Uterus (tissue), 4 donors: ENCODE results near the gene CEMIP. TPM values are rescaled to one million over a fixed set of nuclear protein-coding genes. Genes with fewer than 3 reads are reported as not detected.

Experiments used
- DNase-seq, 2 donors: peaks; one replicate each; pipeline ENCODE4 v3.0.0-alpha.2; 2019 to 2020
- H3K27ac ChIP-seq, 2 donors: fragments of 200-600 bp; sonication (generic); 1 replicate in 1 of 2; 2 replicates in 1 of 2; pipeline ENCODE4 v1.5.1; 2016 to 2018
- H3K27me3 ChIP-seq, 2 donors: fragments of 200-600 bp; sonication (generic); one replicate each; pipeline ENCODE4 v1.5.1; 2018 to 2019; ENCODE audit warnings: control low read depth in 1 of 2
- H3K36me3 ChIP-seq, 2 donors: fragments of 200-600 bp; sonication (generic); one replicate each; pipeline ENCODE4 v1.5.1; 2019; ENCODE audit warnings: control low read depth in 1 of 2
- H3K4me1 ChIP-seq, 2 donors: fragments of 200-600 bp; sonication (generic); one replicate each; pipeline ENCODE4 v1.5.1; 2018 to 2019; ENCODE audit warnings: control low read depth in 1 of 2
- H3K4me3 ChIP-seq, 2 donors: fragments of 200-600 bp; sonication (generic); 1 replicate in 1 of 2; 2 replicates in 1 of 2; pipeline ENCODE4 v1.5.1; 2018 to 2019; ENCODE audit warnings: mild to moderate bottlenecking in 1 of 2
- H3K9me3 ChIP-seq, 2 donors: fragments of 200-600 bp; sonication (generic); one replicate each; pipeline ENCODE4 v1.5.1; 2019; ENCODE audit warnings: control low read depth in 1 of 2
- CTCF ChIP-seq, 4 experiments: fragments of 200-600 bp in 2 of 4; fragments of 450-650 bp in 2 of 4; sonication (generic) in 2 of 4; IDR thresholded peaks; one replicate each; pipeline ENCODE4 v1.5.1; 2016 to 2019; ENCODE audit warnings: antibody characterized with exemption in 4 of 4, mild to moderate bottlenecking in 2 of 4, moderate library complexity in 1 of 4
- POLR2A ChIP-seq, 2 donors: fragments of 450-650 bp; IDR thresholded peaks; one replicate each; pipeline ENCODE4 v1.6.1; 2016; ENCODE audit warnings: antibody characterized with exemption in 2 of 2, mild to moderate bottlenecking in 1 of 2, moderate library complexity in 1 of 2
- intact Hi-C: fragments of 100-400 bp; cut with DNase I; formaldehyde crosslinking; loops from one replicate; pipeline ENCODE4 v1.15.1; 2023; ENCODE audit warnings: low total_unique reads
- total RNA-seq, 4 donors: library from RNA; depleted of rRNA in 3 of 4; stranded (reverse); fragments of >200 nt in 3 of 4; gene quantifications; one replicate each; pipeline versions ENCODE4 v1.1.0 to v1.2.4, GENCODE V29; 2014 to 2023
- donor health status: DM: yes; HTN: yes; CAD: no.

Gene CEMIP
- total RNA-seq, 4 donors from 2014 or later, result under 0.01 to 1.9 (median 1.1) TPM

DNA sequence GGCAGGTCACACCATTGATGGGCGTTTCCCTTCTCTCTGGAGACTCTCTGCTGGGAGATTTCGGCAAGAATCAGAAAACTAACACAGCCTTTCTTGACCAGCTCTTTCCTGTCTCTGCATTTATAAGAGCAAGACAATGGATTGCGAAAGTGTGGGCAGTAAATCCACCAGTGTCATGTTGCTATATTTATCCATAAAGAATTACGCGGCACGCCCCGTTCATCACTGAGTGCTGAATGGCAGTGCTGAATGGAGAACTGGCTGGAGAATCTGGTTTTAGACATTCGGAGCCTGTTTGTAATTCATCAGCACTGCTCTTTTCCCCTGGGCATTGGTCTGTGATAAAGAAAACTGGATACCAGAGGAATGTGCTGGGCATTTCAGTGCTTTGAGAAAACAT lies 2.0 kb upstream of the CEMIP start:
- intact Hi-C loops, result loop anchor here (5.0 kb wide), 1 partner anchor 325 kb away; no protein-coding TSS in a partner anchor
- Histone ChIP-seq H3K27me3 (no peaks in the 10 kb centered on the region), H3K36me3 (no peaks in the 10 kb centered on the region), H3K9me3 (no peaks in the 10 kb centered on the region), H3K27ac (no peak overlapping the region), H3K4me1 (peaks cover 0 to 14% of the 10 kb centered on the region in 2 donors), H3K4me3 (no peak overlapping the region)
- TF ChIP-seq CTCF (IDR thresholded peaks at IDR 0.05) (no peak), POLR2A (IDR thresholded peaks at IDR 0.05) (no peak)
- peak in 1 of 2 donors; percentile 45 for DNase-seq

DNA sequence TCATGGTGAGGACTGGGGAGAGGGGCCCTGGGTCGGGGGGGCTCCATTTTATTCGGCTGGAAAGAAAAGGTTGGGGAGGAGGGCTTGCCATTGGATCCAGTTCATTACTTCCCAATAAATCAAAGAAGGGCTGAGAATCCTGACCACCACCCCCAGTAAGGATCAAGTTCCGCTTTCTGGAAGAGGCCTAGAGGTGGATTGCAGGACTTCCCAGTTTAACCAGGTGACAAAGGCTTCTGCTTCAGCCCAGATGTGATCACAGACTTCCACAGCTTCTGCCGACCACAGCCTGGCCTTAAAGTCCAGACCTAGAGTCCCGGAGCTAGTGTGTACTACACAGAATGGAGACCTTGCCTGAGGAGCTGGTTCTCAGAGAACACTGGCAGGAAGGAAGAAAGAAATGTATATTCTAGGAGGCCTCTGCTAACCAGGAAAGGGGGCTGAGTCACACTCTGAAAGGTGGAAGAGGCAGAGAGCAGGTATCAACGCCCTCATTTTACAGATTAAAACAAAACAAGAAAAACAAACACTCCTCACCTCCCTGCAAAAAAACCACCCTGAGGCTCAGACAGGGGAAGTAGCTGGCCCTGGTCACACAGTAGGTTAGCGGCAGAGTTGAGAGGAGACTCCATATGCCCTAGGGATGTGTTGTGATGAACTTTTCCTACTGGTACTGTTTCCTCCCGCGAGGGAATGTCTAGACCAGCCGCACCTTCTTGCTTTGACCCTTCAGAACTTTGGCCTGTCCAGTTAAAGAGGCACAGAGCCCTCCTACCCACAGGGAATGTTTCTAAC lies 1.1 kb upstream of the CEMIP start:
- Histone ChIP-seq H3K27ac (no peak overlapping the region), H3K4me1 (peaks cover 0 to 14% of the 10 kb centered on the region in 2 donors), H3K4me3 (no peak overlapping the region), H3K36me3 (no peaks in the 10 kb centered on the region), H3K9me3 (no peaks in the 10 kb centered on the region), H3K27me3 (no peaks in the 10 kb centered on the region)
- no peak for TF ChIP-seq CTCF (IDR thresholded peaks at IDR 0.05)
- no peak for TF ChIP-seq POLR2A (IDR thresholded peaks at IDR 0.05)
- no peak for DNase-seq
- intact Hi-C loops, result loop anchor here (5.0 kb wide), 1 partner anchor 326 kb away; no protein-coding TSS in a partner anchor

- TF ChIP-seq CTCF (IDR thresholded peaks at IDR 0.05), result no peak
- TF ChIP-seq POLR2A (IDR thresholded peaks at IDR 0.05), result no peak
- Histone ChIP-seq H3K36me3 (no peaks in the 10 kb centered on the region), H3K4me3 (peak overlapping the region in 1 of 2 donors; percentile 31), H3K27me3 (no peaks in the 10 kb centered on the region), H3K9me3 (no peaks in the 10 kb centered on the region), H3K4me1 (peaks cover 0 to 14% of the 10 kb centered on the region in 2 donors), H3K27ac (no peak overlapping the region)
- intact Hi-C loops, result loop anchor here (5.0 kb wide), 1 partner anchor 326 kb away; no protein-coding TSS in a partner anchor
- no peak for DNase-seq
These were observed 578 bp upstream of the CEMIP start for GRCh38 chr15:80778621-80778963.

- Histone ChIP-seq H3K4me1 (peaks cover 0 to 14% of the 10 kb centered on the region in 2 donors), H3K27ac (no peak overlapping the region), H3K9me3 (no peaks in the 10 kb centered on the region), H3K27me3 (no peaks in the 10 kb centered on the region), H3K36me3 (no peaks in the 10 kb centered on the region), H3K4me3 (peak overlapping the region; percentile 31)
- DNase-seq, result peak in 1 of 2 donors; percentile 20
- TF ChIP-seq CTCF (IDR thresholded peaks at IDR 0.05), result no peak
- TF ChIP-seq POLR2A (IDR thresholded peaks at IDR 0.05), result no peak
- intact Hi-C loops, result loop anchor here (5.0 kb wide), 1 partner anchor 328 kb away; no protein-coding TSS in a partner anchor
These were observed 667 bp downstream of the CEMIP start for GRCh38 chr15:80779658-80780415.
